Measurements from ENCODE around the gene GPATCH3.

The GPATCH3 gene

DNA sequence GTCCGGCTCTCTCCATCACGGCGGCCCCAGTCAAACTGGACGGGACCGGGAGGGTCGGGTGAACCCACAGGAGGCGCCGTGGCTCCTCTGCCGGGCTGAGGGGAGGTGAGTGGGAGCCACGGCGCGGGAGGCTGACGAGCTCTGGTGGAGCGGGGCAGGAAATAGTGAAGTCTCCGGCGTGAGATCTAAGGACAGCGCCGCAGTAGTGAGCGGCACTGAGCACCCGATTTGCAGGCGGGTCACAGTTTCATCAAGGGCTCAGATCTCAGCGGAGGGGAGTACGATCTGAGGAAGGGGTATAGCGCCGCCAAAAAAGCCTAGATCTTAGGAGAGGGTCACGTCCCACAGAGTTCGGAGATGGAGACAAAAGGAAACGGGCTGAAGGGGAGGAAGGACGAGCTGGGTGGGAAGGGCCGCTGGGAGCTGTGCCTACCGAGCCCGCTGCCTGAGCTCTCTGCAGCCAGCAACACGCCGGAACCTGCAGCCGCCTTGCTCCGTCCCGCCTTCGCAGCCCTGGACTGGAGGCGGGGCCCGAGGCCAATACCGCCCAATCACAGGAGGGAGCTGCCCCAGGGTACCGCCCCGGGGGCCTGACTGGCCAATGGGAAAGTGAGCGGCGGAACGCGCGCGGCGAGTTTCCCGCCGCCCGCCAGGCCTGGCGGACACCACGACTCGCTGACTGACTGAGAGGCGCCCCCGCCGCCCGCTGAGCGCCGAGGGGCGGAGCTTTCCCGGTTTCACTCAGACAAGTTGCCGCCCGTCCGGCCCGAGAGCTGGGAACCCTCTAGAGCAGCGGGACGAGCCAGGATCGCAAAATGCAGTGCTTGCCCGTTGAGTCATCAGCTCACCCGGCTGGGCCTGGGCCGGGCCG lies 35.4 kb downstream of the GPATCH3 start:
- TF ChIP-seq, protein P1, sequence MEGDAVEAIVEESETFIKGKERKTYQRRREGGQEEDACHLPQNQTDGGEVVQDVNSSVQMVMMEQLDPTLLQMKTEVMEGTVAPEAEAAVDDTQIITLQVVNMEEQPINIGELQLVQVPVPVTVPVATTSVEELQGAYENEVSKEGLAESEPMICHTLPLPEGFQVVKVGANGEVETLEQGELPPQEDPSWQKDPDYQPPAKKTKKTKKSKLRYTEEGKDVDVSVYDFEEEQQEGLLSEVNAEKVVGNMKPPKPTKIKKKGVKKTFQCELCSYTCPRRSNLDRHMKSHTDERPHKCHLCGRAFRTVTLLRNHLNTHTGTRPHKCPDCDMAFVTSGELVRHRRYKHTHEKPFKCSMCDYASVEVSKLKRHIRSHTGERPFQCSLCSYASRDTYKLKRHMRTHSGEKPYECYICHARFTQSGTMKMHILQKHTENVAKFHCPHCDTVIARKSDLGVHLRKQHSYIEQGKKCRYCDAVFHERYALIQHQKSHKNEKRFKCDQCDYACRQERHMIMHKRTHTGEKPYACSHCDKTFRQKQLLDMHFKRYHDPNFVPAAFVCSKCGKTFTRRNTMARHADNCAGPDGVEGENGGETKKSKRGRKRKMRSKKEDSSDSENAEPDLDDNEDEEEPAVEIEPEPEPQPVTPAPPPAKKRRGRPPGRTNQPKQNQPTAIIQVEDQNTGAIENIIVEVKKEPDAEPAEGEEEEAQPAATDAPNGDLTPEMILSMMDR (IDR thresholded peaks at IDR 0.05; ENCODE audit: low read depth, low read length, missing control alignments): no peak

DNA sequence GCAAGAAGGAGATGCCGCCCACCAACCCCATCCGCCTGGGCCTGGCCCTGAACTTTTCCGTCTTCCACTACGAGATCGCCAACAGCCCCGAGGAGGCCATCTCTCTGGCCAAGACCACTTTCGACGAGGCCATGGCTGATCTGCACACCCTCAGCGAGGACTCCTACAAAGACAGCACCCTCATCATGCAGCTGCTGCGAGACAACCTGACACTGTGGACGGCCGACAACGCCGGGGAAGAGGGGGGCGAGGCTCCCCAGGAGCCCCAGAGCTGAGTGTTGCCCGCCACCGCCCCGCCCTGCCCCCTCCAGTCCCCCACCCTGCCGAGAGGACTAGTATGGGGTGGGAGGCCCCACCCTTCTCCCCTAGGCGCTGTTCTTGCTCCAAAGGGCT lies 36.6 kb downstream of the GPATCH3 start:
- TF ChIP-seq, protein P1 (IDR thresholded peaks at IDR 0.05; ENCODE audit: low read depth, low read length, missing control alignments): no peak
- no peak for DNase-seq (ENCODE audit: extremely low read depth, low read depth)
- H3K4me3 ChIP-seq (replicated peaks; ENCODE audit: low read depth, low read length): no peak overlapping the region; the same call in 1 of the 2 replicates

More for the DNA sequence above, 35.4 kb downstream of the GPATCH3 start:
- peak overlapping the region; percentile 59 for H3K4me3 ChIP-seq (replicated peaks; ENCODE audit: low read depth, low read length)
- DNase-seq (ENCODE audit: extremely low read depth, low read depth): peak; percentile 84

DNA sequence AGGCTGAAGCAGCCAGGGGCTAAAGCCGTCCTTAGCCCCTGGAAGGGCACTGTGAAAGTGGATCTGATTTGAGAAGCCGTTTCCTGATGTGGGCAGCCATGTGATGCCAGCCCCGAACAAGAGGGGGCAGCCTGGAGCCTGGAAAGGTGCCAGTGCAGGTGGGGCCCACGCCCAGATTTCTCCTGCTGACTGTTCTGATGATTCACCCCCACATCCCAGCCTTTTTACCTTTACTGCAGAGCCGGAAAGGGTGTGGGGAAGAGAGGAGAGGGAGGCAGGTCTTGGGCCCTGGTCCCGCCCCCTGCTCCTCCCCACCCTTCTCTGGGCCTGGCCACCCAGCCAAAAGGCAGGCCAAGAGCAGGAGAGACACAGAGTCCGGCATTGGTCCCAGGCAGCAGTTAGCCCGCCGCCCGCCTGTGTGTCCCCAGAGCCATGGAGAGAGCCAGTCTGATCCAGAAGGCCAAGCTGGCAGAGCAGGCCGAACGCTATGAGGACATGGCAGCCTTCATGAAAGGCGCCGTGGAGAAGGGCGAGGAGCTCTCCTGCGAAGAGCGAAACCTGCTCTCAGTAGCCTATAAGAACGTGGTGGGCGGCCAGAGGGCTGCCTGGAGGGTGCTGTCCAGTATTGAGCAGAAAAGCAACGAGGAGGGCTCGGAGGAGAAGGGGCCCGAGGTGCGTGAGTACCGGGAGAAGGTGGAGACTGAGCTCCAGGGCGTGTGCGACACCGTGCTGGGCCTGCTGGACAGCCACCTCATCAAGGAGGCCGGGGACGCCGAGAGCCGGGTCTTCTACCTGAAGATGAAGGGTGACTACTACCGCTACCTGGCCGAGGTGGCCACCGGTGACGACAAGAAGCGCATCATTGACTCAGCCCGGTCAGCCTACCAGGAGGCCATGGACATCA lies 37.2 kb downstream of the GPATCH3 start, which contains the start of gene SFN:
Gene SFN (plus strand): TSS at position 369 of the 904 bp plus-strand sequence. CDS start 64 bp downstream, at position 433.
- peak within 1 kb of the TSS; percentile 59; the same call in 1 of the 2 replicates for H3K4me3 ChIP-seq (replicated peaks; ENCODE audit: low read depth, low read length)
- no peak for DNase-seq (ENCODE audit: extremely low read depth, low read depth)
- TF ChIP-seq, protein P1 (IDR thresholded peaks at IDR 0.05; ENCODE audit: low read depth, low read length, missing control alignments): peak; percentile 46

DNA sequence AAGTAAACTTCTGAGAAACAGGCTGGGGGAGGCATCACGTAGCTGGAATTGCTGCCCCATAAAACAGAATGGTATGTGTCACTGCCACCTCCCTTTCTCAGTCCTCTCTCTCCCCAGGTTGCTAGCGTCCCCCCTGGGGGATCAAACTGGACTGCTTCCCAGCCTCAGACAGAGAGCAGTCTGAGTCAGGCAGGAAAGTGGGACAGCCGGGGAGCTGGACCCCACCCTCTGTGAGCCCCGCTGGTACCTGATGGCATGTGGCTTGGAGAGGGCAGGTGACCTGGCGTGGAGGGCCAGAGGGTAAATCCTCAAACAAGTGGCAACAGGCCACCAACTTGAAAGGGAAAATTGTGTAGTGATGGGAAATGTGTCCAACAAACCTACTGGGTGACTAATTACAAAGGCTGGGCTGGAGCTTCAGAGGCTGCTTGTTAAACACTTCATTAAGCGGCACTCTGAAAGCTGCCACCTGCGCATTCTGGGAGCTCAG lies 38.3 kb downstream of the GPATCH3 start:
- DNase-seq (ENCODE audit: extremely low read depth, low read depth): no peak
- TF ChIP-seq, protein P1 (IDR thresholded peaks at IDR 0.05; ENCODE audit: low read depth, low read length, missing control alignments): no peak
- no peak overlapping the region for H3K4me3 ChIP-seq (replicated peaks; ENCODE audit: low read depth, low read length)

DNA sequence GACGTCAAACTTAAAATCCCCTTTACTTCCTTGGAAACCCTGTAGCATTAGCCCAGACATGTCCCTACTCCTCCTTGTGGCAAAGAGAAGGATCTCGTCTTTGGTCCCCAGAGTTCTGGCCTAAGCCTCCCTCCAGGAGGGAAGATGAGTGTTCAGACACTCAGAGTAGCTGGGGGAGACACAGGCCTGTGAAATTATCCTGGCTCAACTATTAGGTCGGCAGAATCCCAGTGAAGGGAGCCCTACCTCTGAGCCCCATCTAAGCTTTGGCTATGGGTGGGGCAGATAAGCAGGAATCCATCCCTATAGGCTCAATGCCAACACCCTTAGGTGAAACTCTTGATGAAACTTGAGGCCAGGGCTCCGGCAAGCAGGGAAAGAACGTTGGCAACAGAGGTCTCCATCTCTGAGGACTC lies 39.0 kb downstream of the GPATCH3 start:
- TF ChIP-seq, protein P1 (IDR thresholded peaks at IDR 0.05; ENCODE audit: low read depth, low read length, missing control alignments): peak; percentile 42
- no peak overlapping the region for H3K4me3 ChIP-seq (replicated peaks; ENCODE audit: low read depth, low read length)
- DNase-seq (ENCODE audit: extremely low read depth, low read depth): no peak

DNA sequence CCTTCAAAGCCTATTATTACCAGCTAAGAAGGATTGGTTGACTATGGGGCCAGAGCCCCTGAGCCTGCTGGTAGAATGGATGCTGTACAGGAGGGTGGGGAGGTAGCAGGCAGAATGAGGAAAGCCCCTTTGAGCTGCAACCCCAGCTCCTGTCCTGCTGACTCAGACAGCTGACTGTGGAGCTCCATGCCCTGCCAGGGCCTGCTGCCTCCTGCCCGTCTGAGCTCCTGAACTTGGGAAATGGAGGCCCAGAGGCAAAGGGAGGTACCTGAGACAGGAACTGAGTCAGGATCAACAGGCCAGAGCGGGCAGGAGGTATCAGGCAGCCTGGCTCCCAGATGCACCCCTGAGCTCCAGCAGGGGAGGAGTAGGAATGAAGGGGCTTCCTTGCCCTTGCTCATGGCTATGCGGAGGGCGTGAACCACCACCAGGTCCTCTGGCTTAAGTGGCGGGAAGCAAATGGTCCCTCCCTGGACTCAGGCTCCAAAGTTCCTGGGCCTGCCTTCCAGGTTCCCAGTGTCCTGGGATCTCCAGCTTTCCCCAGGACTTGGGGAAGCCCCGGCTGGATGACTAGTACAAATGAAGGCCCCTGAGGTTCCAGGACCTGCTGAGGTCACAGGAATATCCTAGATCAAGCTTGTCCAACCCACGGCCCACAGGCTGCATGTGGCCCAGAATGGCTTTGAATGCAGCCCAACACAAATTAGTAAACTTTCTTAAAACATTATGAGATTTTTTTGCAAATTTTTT lies 41.2 kb downstream of the GPATCH3 start:
- H3K4me3 ChIP-seq (replicated peaks; ENCODE audit: low read depth, low read length): no peak overlapping the region
- TF ChIP-seq, protein P1 (IDR thresholded peaks at IDR 0.05; ENCODE audit: low read depth, low read length, missing control alignments): no peak
- no peak for DNase-seq (ENCODE audit: extremely low read depth, low read depth)
